Measurements from ENCODE around the gene CLASP2. TPM values are rescaled to one million over a fixed set of nuclear protein-coding genes. Genes with fewer than 3 reads are reported as not detected.

The CLASP2 gene
- polyA plus RNA-seq, 1 donor (not counting 4 experiments of a cell fraction or from before 2014, with no cell fraction given), result 49.5 TPM

- FAIRE-seq, result no peak
- dilution Hi-C loops (cut with MboI; ENCODE audit: extremely low pct_ligation_motif_present, low sequenced_read_pairs), result loop anchor here (25.0 kb wide), 1 partner anchor 139 kb away; the partner anchor contains the start of gene PDCD6IP
Measured at GRCh38 chr3:33648793-33649192, 69.3 kb downstream of the CLASP2 start.

GRCh38 chr3:33646406-33646805 is 71.6 kb downstream of the CLASP2 start:
- DNase-seq (ENCODE audit: low read depth, low spot score) (no peak), FAIRE-seq (no peak)
- H3K36me3 ChIP-seq (ENCODE audit: control insufficient read depth in 2 of 2, extremely low read depth in 1 of 2, insufficient read depth in 2 of 2, low read length in 2 of 2), result peaks cover 0 to 3% of the 10 kb centered on the region in 2 experiments
- no peak overlapping the region for H3K4me2 ChIP-seq (ENCODE audit: control insufficient read depth, extremely low read depth, insufficient read depth, low read depth, low read length)
- no peaks in the 10 kb centered on the region for H3K9me1 ChIP-seq (ENCODE audit: control insufficient read depth, extremely low read depth, insufficient read depth, low read length)
- H3K4me1 ChIP-seq (ENCODE audit: control insufficient read depth, extremely low read depth, insufficient read depth, low read length), result peaks cover 3% of the 10 kb centered on the region
- no peak overlapping the region for H3K4me3 ChIP-seq (ENCODE audit: control insufficient read depth in 2 of 3, extremely low read depth in 1 of 3, insufficient read depth in 2 of 3, low read depth in 1 of 3, low read length in 3 of 3)
- H3K27ac ChIP-seq (ENCODE audit: control insufficient read depth, insufficient read depth, low read length), result no peak overlapping the region
- dilution Hi-C loops (cut with MboI; ENCODE audit: extremely low pct_ligation_motif_present, low sequenced_read_pairs), result loop anchor here (25.0 kb wide), 1 partner anchor 141 kb away; the partner anchor contains the start of gene PDCD6IP
- no peaks in the 10 kb centered on the region for H3K27me3 ChIP-seq (ENCODE audit: control insufficient read depth, extremely low read depth, insufficient read depth, low read length)
- no peaks in the 10 kb centered on the region for H4K20me1 ChIP-seq (ENCODE audit: control insufficient read depth, extremely low read depth, insufficient read depth, low read length)
- H3K9ac ChIP-seq (ENCODE audit: control insufficient read depth, extremely low read depth, insufficient read depth, low read length), result no peak overlapping the region
- H3K9me3 ChIP-seq (ENCODE audit: control insufficient read depth, low read depth, low read length), result no peaks in the 10 kb centered on the region
- TF ChIP-seq CTCF (optimal IDR thresholded peaks at IDR 0.05 in 1 of 3, IDR thresholded peaks at IDR 0.05 in 1 of 3, conservative IDR thresholded peaks at IDR 0.05 in 1 of 3; ENCODE audit: extremely low read depth in 1 of 3, insufficient read depth in 2 of 3, low read length in 3 of 3) (no peak), EZH2 (IDR thresholded peaks at IDR 0.05; ENCODE audit: low read length) (no peak)
- H3K79me2 ChIP-seq (ENCODE audit: control insufficient read depth, insufficient read depth, low read length), result peaks cover 14% of the 10 kb centered on the region
- no peak overlapping the region for H2AFZ ChIP-seq (ENCODE audit: control insufficient read depth, low read length)

More at GRCh38 chr3:33648793-33649192, 69.3 kb downstream of the CLASP2 start:
- TF ChIP-seq EZH2 (IDR thresholded peaks at IDR 0.05; ENCODE audit: low read length) (no peak), CTCF (optimal IDR thresholded peaks at IDR 0.05 in 1 of 3, IDR thresholded peaks at IDR 0.05 in 1 of 3, conservative IDR thresholded peaks at IDR 0.05 in 1 of 3; ENCODE audit: extremely low read depth in 1 of 3, insufficient read depth in 2 of 3, low read length in 3 of 3) (no peak)
- Histone ChIP-seq H3K4me1 (ENCODE audit: control insufficient read depth, extremely low read depth, insufficient read depth, low read length) (peaks cover 3% of the 10 kb centered on the region), H3K36me3 (ENCODE audit: control insufficient read depth in 2 of 2, extremely low read depth in 1 of 2, insufficient read depth in 2 of 2, low read length in 2 of 2) (peaks cover 0 to 3% of the 10 kb centered on the region in 2 experiments), H3K4me2 (ENCODE audit: control insufficient read depth, extremely low read depth, insufficient read depth, low read depth, low read length) (no peak overlapping the region), H3K9me3 (ENCODE audit: control insufficient read depth, low read depth, low read length) (no peaks in the 10 kb centered on the region), H3K9ac (ENCODE audit: control insufficient read depth, extremely low read depth, insufficient read depth, low read length) (no peak overlapping the region), H3K27me3 (ENCODE audit: control insufficient read depth, extremely low read depth, insufficient read depth, low read length) (no peaks in the 10 kb centered on the region), H3K27ac (ENCODE audit: control insufficient read depth, insufficient read depth, low read length) (no peak overlapping the region), H4K20me1 (ENCODE audit: control insufficient read depth, extremely low read depth, insufficient read depth, low read length) (no peaks in the 10 kb centered on the region), H3K9me1 (ENCODE audit: control insufficient read depth, extremely low read depth, insufficient read depth, low read length) (no peaks in the 10 kb centered on the region), H2AFZ (ENCODE audit: control insufficient read depth, low read length) (no peak overlapping the region), H3K79me2 (ENCODE audit: control insufficient read depth, insufficient read depth, low read length) (peaks cover 20% of the 10 kb centered on the region), H3K4me3 (ENCODE audit: control insufficient read depth in 2 of 3, extremely low read depth in 1 of 3, insufficient read depth in 2 of 3, low read depth in 1 of 3, low read length in 3 of 3) (no peak overlapping the region)
- no peak for DNase-seq (ENCODE audit: low read depth, low spot score)

All from keratinocyte (primary cell).